ENCODE results near the gene RGS19.

RGS19 gene

GRCh38 chr20:64063389-64064144, 15.8 kb downstream of the RGS19 start:
- H3K4me1 ChIP-seq (ENCODE audit: insufficient read depth, poor library complexity, severe bottlenecking) = peaks cover 30% of the 10 kb centered on the region
- TF ChIP-seq CTCF (IDR thresholded peaks at IDR 0.05; ENCODE audit: poor library complexity, severe bottlenecking) = no peak
- H3K27me3 ChIP-seq (ENCODE audit: insufficient read depth, poor library complexity, severe bottlenecking) = no peaks in the 10 kb centered on the region
- H3K9me3 ChIP-seq (ENCODE audit: severe bottlenecking) = no peaks in the 10 kb centered on the region
- no peak for ATAC-seq (ENCODE audit: low read depth)
- H3K36me3 ChIP-seq (ENCODE audit: low read depth) = no peaks in the 10 kb centered on the region
- H3K27ac ChIP-seq (ENCODE audit: poor library complexity, severe bottlenecking) = peak overlapping the region; percentile 62
- DNase-seq (ENCODE audit: low spot score) = peak; percentile 89
- H3K4me3 ChIP-seq (ENCODE audit: severe bottlenecking) = peak overlapping the region; percentile 92

- no peaks in the 10 kb centered on the region for H3K9me3 ChIP-seq (ENCODE audit: severe bottlenecking)
- DNase-seq (ENCODE audit: low spot score) = peak; percentile 100
- H3K27me3 ChIP-seq (ENCODE audit: insufficient read depth, poor library complexity, severe bottlenecking) = no peaks in the 10 kb centered on the region
- ATAC-seq (ENCODE audit: low read depth) = peak; percentile 78
- peaks cover 30% of the 10 kb centered on the region for H3K4me1 ChIP-seq (ENCODE audit: insufficient read depth, poor library complexity, severe bottlenecking)
- H3K36me3 ChIP-seq (ENCODE audit: low read depth) = no peaks in the 10 kb centered on the region
- H3K4me3 ChIP-seq (ENCODE audit: severe bottlenecking) = peak within 1 kb of the TSS; percentile 92
- TF ChIP-seq CTCF (IDR thresholded peaks at IDR 0.05; ENCODE audit: poor library complexity, severe bottlenecking) = no peak
- H3K27ac ChIP-seq (ENCODE audit: poor library complexity, severe bottlenecking) = peak within 1 kb of the TSS; percentile 62
Observed at GRCh38 chr20:64062596-64063388, 16.5 kb downstream of the RGS19 start, which contains the start of gene TCEA2. TSS of gene TCEA2 (plus strand) at chr20:64063198. CDS start at chr20:64063313, 115 bp downstream.

- peak overlapping the region; percentile 92 for H3K4me3 ChIP-seq (ENCODE audit: severe bottlenecking)
- H3K27me3 ChIP-seq (ENCODE audit: insufficient read depth, poor library complexity, severe bottlenecking) = no peaks in the 10 kb centered on the region
- TF ChIP-seq CTCF (IDR thresholded peaks at IDR 0.05; ENCODE audit: poor library complexity, severe bottlenecking) = no peak
- ATAC-seq (ENCODE audit: low read depth) (no peak), DNase-seq (ENCODE audit: low spot score) (no peak)
- peak overlapping the region; percentile 62 for H3K27ac ChIP-seq (ENCODE audit: poor library complexity, severe bottlenecking)
- peaks cover 30% of the 10 kb centered on the region for H3K4me1 ChIP-seq (ENCODE audit: insufficient read depth, poor library complexity, severe bottlenecking)
- H3K9me3 ChIP-seq (ENCODE audit: severe bottlenecking) = no peaks in the 10 kb centered on the region
- H3K36me3 ChIP-seq (ENCODE audit: low read depth) = no peaks in the 10 kb centered on the region
Observed at GRCh38 chr20:64062276-64062595, 17.1 kb downstream of the RGS19 start.

- no peak for TF ChIP-seq CTCF (IDR thresholded peaks at IDR 0.05; ENCODE audit: poor library complexity, severe bottlenecking)
- H3K27ac ChIP-seq (ENCODE audit: poor library complexity, severe bottlenecking) = no peak overlapping the region
- no peaks in the 10 kb centered on the region for H3K9me3 ChIP-seq (ENCODE audit: severe bottlenecking)
- H3K36me3 ChIP-seq (ENCODE audit: low read depth) = no peaks in the 10 kb centered on the region
- H3K4me3 ChIP-seq (ENCODE audit: severe bottlenecking) = no peak overlapping the region
- ATAC-seq (ENCODE audit: low read depth) (no peak), DNase-seq (ENCODE audit: low spot score) (no peak)
- no peaks in the 10 kb centered on the region for H3K4me1 ChIP-seq (ENCODE audit: insufficient read depth, poor library complexity, severe bottlenecking)
- H3K27me3 ChIP-seq (ENCODE audit: insufficient read depth, poor library complexity, severe bottlenecking) = no peaks in the 10 kb centered on the region
Observed at GRCh38 chr20:64058536-64058935, 20.8 kb downstream of the RGS19 start.

All from RWPE2 (cell line).